Muscle of back (tissue), 11 donors: ENCODE data around the gene ATP9A. TPM values are rescaled to one million over a fixed set of nuclear protein-coding genes. Genes with fewer than 3 reads are reported as not detected.

ENCODE experiments used
- DNase-seq, 3 donors: peaks; one replicate each; pipeline versions ENCODE4 v3.0.0 to v3.0.0-alpha.2; 2013
- polyA plus RNA-seq, 10 donors: library from polyadenylated mRNA; unstranded; fragments of 120-200 nt; gene quantifications; one replicate each; pipeline ENCODE4 v1.2.1, GENCODE V29; 2013; ENCODE audit not compliant: insufficient read length in 10 of 10

ATP9A gene
- polyA plus RNA-seq, 10 donors: 45.9 to 97.3 (median 59.9) TPM

GRCh38 chr20:51560550-51561307 lies 207.5 kb downstream of the ATP9A start:
- peak in 2 of 3 donors; percentile 34 to 63 for DNase-seq

- no peak for DNase-seq
These were observed 208.1 kb downstream of the ATP9A start for GRCh38 chr20:51560042-51560441.

GRCh38 chr20:51554538-51555165 lies 213.5 kb downstream of the ATP9A start:
- DNase-seq: peak in 2 of 3 donors; percentile 53 to 79

- DNase-seq: no peak
These were observed 214.2 kb downstream of the ATP9A start for GRCh38 chr20:51553897-51554486.

DNA sequence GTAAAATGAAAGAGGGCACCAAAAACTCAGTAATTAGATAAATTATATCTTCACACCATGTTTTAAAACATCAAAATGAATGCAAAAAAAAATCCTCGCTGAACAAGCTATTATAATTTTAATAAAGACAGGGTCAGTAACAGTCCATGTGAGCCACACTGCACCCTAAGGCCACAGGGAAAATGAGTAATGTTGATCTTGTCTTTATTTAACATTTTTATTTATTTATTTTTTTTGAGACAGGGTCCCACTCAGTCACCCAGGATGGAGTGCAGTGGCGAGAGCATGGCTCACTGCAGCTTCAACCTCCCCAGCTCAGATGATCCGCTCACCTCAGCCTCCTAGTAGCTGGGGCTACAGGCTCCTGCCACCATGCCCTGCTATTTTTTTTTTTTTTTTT lies 217.0 kb downstream of the ATP9A start:
- no peak for DNase-seq

GRCh38 chr20:51549474-51549873 lies 218.7 kb downstream of the ATP9A start:
- no peak for DNase-seq

- no peak for DNase-seq
These were observed 220.2 kb downstream of the ATP9A start for GRCh38 chr20:51547951-51548350.

Other genes with a start within 250 kb of the ATP9A start
- 1 to 10 TPM; 4.8 to 7.3 (median 6.8) TPM for gene NFATC2, start 225.7 kb downstream of the ATP9A start, polyA plus RNA-seq
- under 1 TPM; 0.11 to 0.52 (median 0.21) TPM for gene SALL4, start 34.1 kb upstream of the ATP9A start, polyA plus RNA-seq